ENCODE measurements around the gene ZXDA.
"Not testable (repeated sequence)": the region's sequence is repeated elsewhere in the genome, so short reads cannot be mapped to it uniquely, and the experiment has no call there.

Gene ZXDA

GRCh38 chrX:57925806-57926205 lies 15.5 kb upstream of the ZXDA start:
- no peak overlapping the region for H3K4me3 ChIP-seq (ENCODE audit: low read depth, low read length)
- DNase-seq (ENCODE audit: low read depth), result no peak
- no peak for TF ChIP-seq CTCF (IDR thresholded peaks at IDR 0.05; ENCODE audit: low read depth, low read length, missing control alignments)

GRCh38 chrX:57918750-57919436 lies 8.6 kb upstream of the ZXDA start:
- no peak overlapping the region for H3K4me3 ChIP-seq (ENCODE audit: low read depth, low read length)
- DNase-seq (ENCODE audit: low read depth), result no peak
- peak; percentile 32 for TF ChIP-seq CTCF (IDR thresholded peaks at IDR 0.05; ENCODE audit: low read depth, low read length, missing control alignments)

- no peak for TF ChIP-seq CTCF (IDR thresholded peaks at IDR 0.05; ENCODE audit: low read depth, low read length, missing control alignments)
- no peak overlapping the region for H3K4me3 ChIP-seq (ENCODE audit: low read depth, low read length)
- no peak for DNase-seq (ENCODE audit: low read depth)
These were observed 5.4 kb upstream of the ZXDA start for GRCh38 chrX:57915680-57916079.

GRCh38 chrX:57909595-57910286 lies 517 bp downstream of the ZXDA start:
- peak overlapping the region; percentile 55 for H3K4me3 ChIP-seq (ENCODE audit: low read depth, low read length)
- DNase-seq (ENCODE audit: low read depth), result not testable (repeated sequence)

- not testable (repeated sequence) for DNase-seq (ENCODE audit: low read depth)
- H3K4me3 ChIP-seq (ENCODE audit: low read depth, low read length), result peak overlapping the region; percentile 55
These were observed 1.2 kb downstream of the ZXDA start for GRCh38 chrX:57908972-57909594.

- TF ChIP-seq CTCF (IDR thresholded peaks at IDR 0.05; ENCODE audit: low read depth, low read length, missing control alignments), result no peak
- DNase-seq (ENCODE audit: low read depth), result no peak
- no peak overlapping the region for H3K4me3 ChIP-seq (ENCODE audit: low read depth, low read length)
These were observed 3.5 kb downstream of the ZXDA start for GRCh38 chrX:57906790-57907189.

GRCh38 chrX:57905141-57905540 lies 5.1 kb downstream of the ZXDA start:
- DNase-seq (ENCODE audit: low read depth), result no peak
- no peak for TF ChIP-seq CTCF (IDR thresholded peaks at IDR 0.05; ENCODE audit: low read depth, low read length, missing control alignments)
- no peak overlapping the region; the same call in 1 of the 2 replicates for H3K4me3 ChIP-seq (ENCODE audit: low read depth, low read length)

Data from GM12864 (cell line).